ENCODE results near the gene PAGE4. TPM values are rescaled to one million over a fixed set of nuclear protein-coding genes. Genes with fewer than 3 reads are reported as not detected.

Gene PAGE4
- total and polyA plus RNA-seq, 2 of the 13 experiments (the other 11 are each of a cell fraction or from before 2014, with no cell fraction given), result 1.1 TPM; not detected in 1

DNA sequence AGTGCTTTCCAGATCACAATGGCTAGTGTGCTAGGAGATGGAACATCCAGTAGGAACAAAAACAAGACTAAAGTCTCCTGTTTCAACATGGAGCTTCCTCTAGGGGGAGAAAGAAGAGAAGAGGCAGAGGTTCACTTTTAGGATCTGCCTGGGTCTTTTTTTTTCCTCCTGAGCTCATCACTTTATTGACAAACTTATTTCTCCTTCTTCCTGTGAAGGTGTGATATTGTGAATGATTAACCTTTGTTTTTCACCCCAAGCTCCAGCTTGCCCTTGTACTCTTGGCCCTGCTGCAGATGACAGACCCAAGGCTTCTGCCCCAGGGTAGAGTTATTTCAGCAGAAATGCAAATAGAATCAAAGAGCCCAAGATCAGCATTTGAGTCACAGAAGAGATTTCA lies 13.5 kb downstream of the PAGE4 start (continued):
- TF ChIP-seq ATM (IDR thresholded peaks at IDR 0.05; ENCODE audit: borderline replicate concordance) (no peak), RFXAP (CRISPR knock-in tag; IDR thresholded peaks at IDR 0.05; ENCODE audit: borderline replicate concordance) (no peak), XBP1 (CRISPR knock-in tag; IDR thresholded peaks at IDR 0.05) (no peak), ZNF670 (CRISPR knock-in tag; IDR thresholded peaks at IDR 0.05; ENCODE audit: borderline replicate concordance) (no peak), FOXA3 (CRISPR knock-in tag; IDR thresholded peaks at IDR 0.05) (peak; percentile 49; the same call in 1 of the 2 replicates), NCOA2 (CRISPR knock-in tag; IDR thresholded peaks at IDR 0.05) (peak; percentile 70), HNF1B (CRISPR knock-in tag; IDR thresholded peaks at IDR 0.05) (peak; percentile 96), KIAA2018 (CRISPR knock-in tag; IDR thresholded peaks at IDR 0.05; ENCODE audit: borderline replicate concordance) (no peak), MED1 (CRISPR knock-in tag; IDR thresholded peaks at IDR 0.05) (peak; percentile 89), ZBTB3 (CRISPR knock-in tag; IDR thresholded peaks at IDR 0.05; ENCODE audit: borderline replicate concordance, low read depth) (no peak), TBX3 (IDR thresholded peaks at IDR 0.05; ENCODE audit: borderline replicate concordance) (peak; percentile 91), CREB1 (IDR thresholded peaks at IDR 0.05) (no peak), CREB1 (CRISPR knock-in tag; IDR thresholded peaks at IDR 0.05) (0 out of 2 replicates have a peak, but pooled peaks have one; percentile 38), NR2F1 (CRISPR knock-in tag; IDR thresholded peaks at IDR 0.05) (0 out of 4 replicates have a peak, but pooled peaks of 1 of the 2 experiments have one; percentile 20), BRCA1 (CRISPR knock-in tag; IDR thresholded peaks at IDR 0.05) (no peak), GATAD2A (CRISPR knock-in tag; IDR thresholded peaks at IDR 0.05) (peak; percentile 44; the same call in 1 of the 2 replicates)
- TF ChIP-seq, protein P1, sequence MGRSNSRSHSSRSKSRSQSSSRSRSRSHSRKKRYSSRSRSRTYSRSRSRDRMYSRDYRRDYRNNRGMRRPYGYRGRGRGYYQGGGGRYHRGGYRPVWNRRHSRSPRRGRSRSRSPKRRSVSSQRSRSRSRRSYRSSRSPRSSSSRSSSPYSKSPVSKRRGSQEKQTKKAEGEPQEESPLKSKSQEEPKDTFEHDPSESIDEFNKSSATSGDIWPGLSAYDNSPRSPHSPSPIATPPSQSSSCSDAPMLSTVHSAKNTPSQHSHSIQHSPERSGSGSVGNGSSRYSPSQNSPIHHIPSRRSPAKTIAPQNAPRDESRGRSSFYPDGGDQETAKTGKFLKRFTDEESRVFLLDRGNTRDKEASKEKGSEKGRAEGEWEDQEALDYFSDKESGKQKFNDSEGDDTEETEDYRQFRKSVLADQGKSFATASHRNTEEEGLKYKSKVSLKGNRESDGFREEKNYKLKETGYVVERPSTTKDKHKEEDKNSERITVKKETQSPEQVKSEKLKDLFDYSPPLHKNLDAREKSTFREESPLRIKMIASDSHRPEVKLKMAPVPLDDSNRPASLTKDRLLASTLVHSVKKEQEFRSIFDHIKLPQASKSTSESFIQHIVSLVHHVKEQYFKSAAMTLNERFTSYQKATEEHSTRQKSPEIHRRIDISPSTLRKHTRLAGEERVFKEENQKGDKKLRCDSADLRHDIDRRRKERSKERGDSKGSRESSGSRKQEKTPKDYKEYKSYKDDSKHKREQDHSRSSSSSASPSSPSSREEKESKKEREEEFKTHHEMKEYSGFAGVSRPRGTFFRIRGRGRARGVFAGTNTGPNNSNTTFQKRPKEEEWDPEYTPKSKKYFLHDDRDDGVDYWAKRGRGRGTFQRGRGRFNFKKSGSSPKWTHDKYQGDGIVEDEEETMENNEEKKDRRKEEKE (IDR thresholded peaks at IDR 0.05), result no peak
- TF ChIP-seq, protein P2, sequence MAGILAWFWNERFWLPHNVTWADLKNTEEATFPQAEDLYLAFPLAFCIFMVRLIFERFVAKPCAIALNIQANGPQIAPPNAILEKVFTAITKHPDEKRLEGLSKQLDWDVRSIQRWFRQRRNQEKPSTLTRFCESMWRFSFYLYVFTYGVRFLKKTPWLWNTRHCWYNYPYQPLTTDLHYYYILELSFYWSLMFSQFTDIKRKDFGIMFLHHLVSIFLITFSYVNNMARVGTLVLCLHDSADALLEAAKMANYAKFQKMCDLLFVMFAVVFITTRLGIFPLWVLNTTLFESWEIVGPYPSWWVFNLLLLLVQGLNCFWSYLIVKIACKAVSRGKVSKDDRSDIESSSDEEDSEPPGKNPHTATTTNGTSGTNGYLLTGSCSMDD (CRISPR knock-in tag; IDR thresholded peaks at IDR 0.05), result no peak
